Measurements from ENCODE around the gene KLK13.

DNA sequence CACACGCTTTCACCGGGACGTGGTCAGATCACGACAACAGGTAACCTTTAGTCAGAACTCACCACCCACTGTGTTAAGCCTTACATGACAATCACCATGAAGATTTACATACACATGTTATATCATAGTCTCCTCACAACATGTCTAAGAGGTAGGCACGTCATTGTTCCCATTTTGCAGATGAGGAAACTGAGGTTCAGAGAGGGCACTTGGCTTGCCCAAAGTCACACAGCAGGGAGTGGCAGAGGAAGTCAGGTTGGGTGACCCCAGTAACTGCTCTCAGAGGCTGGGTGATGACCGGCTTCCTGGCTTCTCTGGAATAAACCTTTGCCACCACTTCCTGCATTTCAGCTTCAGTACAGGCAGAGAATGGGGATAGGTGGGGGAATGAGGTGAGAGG, 50.6 kb downstream of the KLK13 start:
- TF ChIP-seq CTCF (IDR thresholded peaks at IDR 0.05; ENCODE audit: poor library complexity) (no peak), EZH2 (IDR thresholded peaks at IDR 0.05; ENCODE audit: borderline replicate concordance) (no peak), EZH2phosphoT487 (IDR thresholded peaks at IDR 0.05; ENCODE audit: low read depth, severe bottlenecking, unreplicated experiment) (no peak)

All from hepatocyte (in vitro differentiated cells).